Activated naive CD8-positive, alpha-beta T cell (primary cell): ENCODE measurements around the gene ABCG4.
"Not testable (repeated sequence)": the region's sequence is repeated elsewhere in the genome, so short reads cannot be mapped to it uniquely, and the experiment has no call there.

ENCODE experiments used
- H3K27ac Mint-ChIP-seq: one replicate; pipeline ENCODE4 v1.8.0; 2021; ENCODE audit warnings: mixed read lengths
- H3K27me3 Mint-ChIP-seq: one replicate; pipeline ENCODE4 v1.8.0; 2021; ENCODE audit warnings: mixed read lengths
- H3K36me3 Mint-ChIP-seq: one replicate; pipeline ENCODE4 v1.8.0; 2021; ENCODE audit warnings: mixed read lengths
- H3K4me1 Mint-ChIP-seq: one replicate; pipeline ENCODE4 v1.8.0; 2021; ENCODE audit warnings: low read depth, mixed read lengths
- H3K4me3 Mint-ChIP-seq: one replicate; pipeline ENCODE4 v1.8.0; 2021; ENCODE audit warnings: mild to moderate bottlenecking, mixed read lengths
- H3K9me3 Mint-ChIP-seq: one replicate; pipeline ENCODE4 v1.8.0; 2021; ENCODE audit warnings: low read depth, mixed read lengths

Gene ABCG4

DNA sequence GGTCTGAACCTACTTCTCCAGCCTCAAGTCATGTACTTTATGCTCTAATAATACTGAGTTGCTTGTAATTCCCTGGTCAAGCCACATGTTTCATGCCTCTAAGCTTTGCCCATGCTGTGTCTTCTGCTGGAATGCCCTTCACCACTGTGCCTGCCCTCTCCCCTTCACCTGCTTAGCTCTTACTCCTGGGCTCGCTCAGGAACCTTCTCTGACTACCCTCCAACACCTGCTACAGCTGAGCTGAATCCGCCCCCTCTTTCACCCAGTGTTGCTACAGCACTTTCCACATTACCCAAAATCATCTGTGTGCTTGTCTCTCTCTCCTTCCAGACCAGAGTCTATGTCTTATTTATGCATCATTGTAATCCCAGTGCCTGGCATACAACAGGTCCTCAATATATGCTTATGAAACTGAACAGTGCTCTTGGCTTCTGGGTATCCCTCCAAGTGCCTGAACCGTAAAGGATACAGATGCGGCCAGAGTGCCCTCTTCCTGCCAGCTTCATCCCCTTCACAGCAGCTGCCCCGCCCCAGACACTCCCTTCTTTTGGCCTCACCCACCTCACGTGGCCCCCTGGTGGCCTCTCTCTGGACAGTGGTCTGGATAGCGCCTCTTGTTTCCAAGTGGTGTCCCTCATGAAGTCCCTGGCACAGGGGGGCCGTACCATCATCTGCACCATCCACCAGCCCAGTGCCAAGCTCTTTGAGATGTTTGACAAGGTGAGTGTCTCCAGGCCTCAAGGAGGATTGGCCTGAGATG is 7.1 kb downstream of the ABCG4 start:
- no peaks in the 10 kb centered on the region for H3K4me1 Mint-ChIP-seq
- no peaks in the 10 kb centered on the region for H3K9me3 Mint-ChIP-seq
- H3K36me3 Mint-ChIP-seq: no peaks in the 10 kb centered on the region
- H3K4me3 Mint-ChIP-seq: no peak overlapping the region
- H3K27me3 Mint-ChIP-seq: peaks cover 1% of the 10 kb centered on the region
- H3K27ac Mint-ChIP-seq: no peak overlapping the region

GRCh38 chr11:119156496-119156895 is 7.6 kb downstream of the ABCG4 start:
- H3K27me3 Mint-ChIP-seq: peaks cover 1% of the 10 kb centered on the region
- H3K4me1 Mint-ChIP-seq: no peaks in the 10 kb centered on the region
- no peaks in the 10 kb centered on the region for H3K9me3 Mint-ChIP-seq
- no peak overlapping the region for H3K4me3 Mint-ChIP-seq
- H3K36me3 Mint-ChIP-seq: no peaks in the 10 kb centered on the region
- no peak overlapping the region for H3K27ac Mint-ChIP-seq

DNA sequence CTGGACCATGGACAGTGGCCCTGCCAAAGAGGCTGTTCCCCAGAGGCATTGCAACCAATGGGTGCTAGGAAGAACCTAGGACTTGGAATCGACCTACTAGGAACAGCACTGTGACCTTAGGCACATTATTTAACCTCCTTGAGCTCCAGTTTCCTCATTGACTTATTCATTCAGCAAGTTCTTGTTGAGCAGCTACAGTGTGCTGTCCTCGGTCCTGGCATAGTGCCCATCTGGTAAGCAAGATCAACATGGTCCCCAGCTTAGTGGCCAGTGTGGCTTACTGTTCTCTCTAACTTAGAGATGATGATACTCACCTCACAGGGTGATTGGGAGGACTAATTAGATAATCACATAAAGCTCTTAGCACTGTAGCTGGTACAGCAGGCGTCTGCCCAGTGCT is 8.2 kb downstream of the ABCG4 start:
- no peak overlapping the region for H3K4me3 Mint-ChIP-seq
- no peaks in the 10 kb centered on the region for H3K36me3 Mint-ChIP-seq
- no peaks in the 10 kb centered on the region for H3K4me1 Mint-ChIP-seq
- H3K27ac Mint-ChIP-seq: no peak overlapping the region
- H3K27me3 Mint-ChIP-seq: peaks cover 1% of the 10 kb centered on the region
- H3K9me3 Mint-ChIP-seq: no peaks in the 10 kb centered on the region

GRCh38 chr11:119158467-119158866 is 9.6 kb downstream of the ABCG4 start:
- H3K27ac Mint-ChIP-seq: no peak overlapping the region
- no peaks in the 10 kb centered on the region for H3K4me1 Mint-ChIP-seq
- H3K9me3 Mint-ChIP-seq: no peaks in the 10 kb centered on the region
- H3K4me3 Mint-ChIP-seq: no peak overlapping the region
- H3K27me3 Mint-ChIP-seq: peaks cover 1% of the 10 kb centered on the region
- no peaks in the 10 kb centered on the region for H3K36me3 Mint-ChIP-seq

- no peaks in the 10 kb centered on the region for H3K36me3 Mint-ChIP-seq
- no peak overlapping the region for H3K4me3 Mint-ChIP-seq
- H3K27ac Mint-ChIP-seq: no peak overlapping the region
- H3K4me1 Mint-ChIP-seq: no peaks in the 10 kb centered on the region
- H3K9me3 Mint-ChIP-seq: no peaks in the 10 kb centered on the region
- peaks cover 1% of the 10 kb centered on the region for H3K27me3 Mint-ChIP-seq
Observed at GRCh38 chr11:119160151-119160550, 11.3 kb downstream of the ABCG4 start.

DNA sequence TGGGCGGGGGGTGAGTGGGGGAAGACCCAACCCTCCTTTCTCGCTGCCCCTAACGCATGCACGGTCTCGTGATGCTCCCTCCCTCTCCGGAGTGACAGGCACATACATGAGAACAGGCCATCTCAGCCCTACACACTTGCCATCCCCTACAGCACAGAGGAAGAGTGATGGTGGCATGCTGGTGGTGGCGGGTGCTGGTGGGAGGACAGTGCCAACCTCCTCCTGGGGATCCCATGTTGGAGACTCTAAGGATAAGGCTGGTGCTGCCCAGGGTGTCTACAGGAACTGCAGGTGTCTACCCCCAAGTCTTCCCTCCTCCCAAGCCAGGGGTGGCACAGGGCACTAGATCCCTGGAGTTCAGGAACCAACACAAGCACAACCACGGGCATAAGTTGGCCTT is 13.0 kb downstream of the ABCG4 start:
- Mint-ChIP-seq H3K27me3 (no peaks in the 10 kb centered on the region), H3K4me3 (no peak overlapping the region), H3K4me1 (no peaks in the 10 kb centered on the region), H3K36me3 (no peaks in the 10 kb centered on the region), H3K27ac (no peak overlapping the region), H3K9me3 (no peaks in the 10 kb centered on the region)

DNA sequence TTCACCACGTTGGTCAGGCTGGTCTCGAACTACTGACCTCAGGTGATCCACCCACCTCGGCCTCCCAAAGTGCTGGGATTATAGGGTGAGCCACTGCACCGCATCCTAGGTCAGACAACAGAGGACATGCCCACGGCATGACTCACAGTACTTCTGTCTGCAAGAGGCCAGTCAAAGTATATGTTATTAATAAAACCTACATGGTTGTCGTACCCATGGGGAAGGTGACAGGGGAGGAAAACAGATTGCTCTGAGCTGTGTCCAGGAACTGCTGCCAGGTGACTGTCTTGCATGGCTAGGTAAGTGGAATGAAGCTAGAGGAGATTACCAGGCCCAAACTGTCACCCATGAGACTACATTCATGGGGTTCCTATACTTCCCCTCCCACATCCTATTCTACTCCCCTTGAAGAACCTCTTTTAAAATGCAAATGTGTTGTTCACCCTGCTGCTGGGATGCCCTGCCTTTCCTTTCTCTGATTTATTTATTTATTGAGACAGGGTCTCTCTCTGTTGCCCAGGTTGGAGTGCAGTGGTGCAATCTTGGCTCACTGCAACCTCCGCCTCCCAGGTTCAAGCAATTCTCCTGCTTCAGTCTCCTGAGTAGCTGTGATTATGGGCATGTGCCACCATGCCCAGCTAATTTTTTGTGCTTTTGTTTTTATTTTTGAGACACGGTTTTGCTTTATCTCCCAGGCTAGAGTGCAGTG is 17.7 kb downstream of the ABCG4 start:
- Mint-ChIP-seq H3K4me3 (no peak overlapping the region), H3K27ac (no peak overlapping the region), H3K9me3 (no peaks in the 10 kb centered on the region), H3K36me3 (no peaks in the 10 kb centered on the region), H3K27me3 (no peaks in the 10 kb centered on the region), H3K4me1 (peaks cover 8% of the 10 kb centered on the region)

GRCh38 chr11:119167077-119167458 is 18.2 kb downstream of the ABCG4 start:
- not testable (repeated sequence) for H3K9me3 Mint-ChIP-seq, H3K4me3 Mint-ChIP-seq, H3K27ac Mint-ChIP-seq, H3K36me3 Mint-ChIP-seq, H3K4me1 Mint-ChIP-seq, H3K27me3 Mint-ChIP-seq

DNA sequence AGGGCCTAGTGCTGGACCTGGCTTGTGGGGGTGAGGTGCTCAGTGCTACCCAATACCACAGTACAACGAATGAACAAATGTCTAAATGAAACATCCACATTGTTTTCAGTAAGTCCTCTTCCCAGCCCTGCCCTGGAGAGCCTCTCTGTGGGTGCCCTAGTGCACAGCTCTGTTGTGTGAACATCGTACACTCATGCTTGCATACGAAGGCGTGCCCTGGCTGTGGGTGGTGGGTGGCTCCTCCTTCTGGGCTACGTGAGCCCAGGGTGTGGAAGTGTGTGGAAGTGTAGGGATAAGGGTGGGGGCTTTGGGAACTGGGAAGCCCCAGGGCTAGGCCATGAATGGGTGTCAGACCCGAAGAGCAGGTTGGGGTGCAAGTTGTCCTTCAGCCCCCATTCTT is 19.1 kb downstream of the ABCG4 start:
- H3K27ac Mint-ChIP-seq: peak overlapping the region; percentile 50
- no peaks in the 10 kb centered on the region for H3K9me3 Mint-ChIP-seq
- H3K27me3 Mint-ChIP-seq: no peaks in the 10 kb centered on the region
- peak overlapping the region; percentile 79 for H3K4me3 Mint-ChIP-seq
- H3K36me3 Mint-ChIP-seq: no peaks in the 10 kb centered on the region
- H3K4me1 Mint-ChIP-seq: peaks cover 8% of the 10 kb centered on the region

- H3K36me3 Mint-ChIP-seq: no peaks in the 10 kb centered on the region
- peak within 1 kb of the TSS; percentile 90 for H3K4me3 Mint-ChIP-seq
- no peaks in the 10 kb centered on the region for H3K9me3 Mint-ChIP-seq
- peak within 1 kb of the TSS; percentile 84 for H3K27ac Mint-ChIP-seq
- H3K4me1 Mint-ChIP-seq: peaks cover 8% of the 10 kb centered on the region
- no peaks in the 10 kb centered on the region for H3K27me3 Mint-ChIP-seq
Observed at GRCh38 chr11:119168471-119169281, 19.8 kb downstream of the ABCG4 start, which contains the start of gene NLRX1. NLRX1 (plus strand) TSS chr11:119168725; CDS start chr11:119171404, 2,679 bp downstream.

- H3K4me3 Mint-ChIP-seq: peak overlapping the region; percentile 90
Observed at GRCh38 chr11:119169282-119169719, 20.4 kb downstream of the ABCG4 start.

GRCh38 chr11:119172513-119172912 is 23.7 kb downstream of the ABCG4 start:
- Mint-ChIP-seq H3K4me3 (no peak overlapping the region), H3K27ac (no peak overlapping the region), H3K27me3 (no peaks in the 10 kb centered on the region), H3K36me3 (peaks cover 2% of the 10 kb centered on the region), H3K9me3 (no peaks in the 10 kb centered on the region), H3K4me1 (peaks cover 9% of the 10 kb centered on the region)

More at GRCh38 chr11:119169282-119169719, 20.4 kb downstream of the ABCG4 start:
- Mint-ChIP-seq H3K4me1 (peaks cover 8% of the 10 kb centered on the region), H3K9me3 (no peaks in the 10 kb centered on the region), H3K27me3 (no peaks in the 10 kb centered on the region), H3K27ac (peak overlapping the region; percentile 84), H3K36me3 (no peaks in the 10 kb centered on the region)

DNA sequence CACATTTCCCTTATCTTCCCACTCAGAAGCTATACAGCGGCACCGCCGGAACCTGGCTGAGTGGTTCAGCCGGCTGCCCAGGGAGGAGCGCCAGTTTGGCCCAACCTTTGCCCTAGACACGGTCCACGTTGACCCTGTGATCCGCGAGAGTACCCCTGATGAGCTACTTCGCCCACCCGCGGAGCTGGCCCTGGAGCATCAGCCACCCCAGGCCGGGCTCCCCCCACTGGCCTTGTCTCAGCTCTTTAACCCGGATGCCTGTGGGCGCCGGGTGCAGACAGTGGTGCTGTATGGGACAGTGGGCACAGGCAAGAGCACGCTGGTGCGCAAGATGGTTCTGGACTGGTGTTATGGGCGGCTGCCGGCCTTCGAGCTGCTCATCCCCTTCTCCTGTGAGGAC is 24.6 kb downstream of the ABCG4 start:
- H3K4me1 Mint-ChIP-seq: peaks cover 17% of the 10 kb centered on the region
- H3K27me3 Mint-ChIP-seq: no peaks in the 10 kb centered on the region
- H3K9me3 Mint-ChIP-seq: no peaks in the 10 kb centered on the region
- no peak overlapping the region for H3K4me3 Mint-ChIP-seq
- H3K36me3 Mint-ChIP-seq: peaks cover 2% of the 10 kb centered on the region
- no peak overlapping the region for H3K27ac Mint-ChIP-seq

DNA sequence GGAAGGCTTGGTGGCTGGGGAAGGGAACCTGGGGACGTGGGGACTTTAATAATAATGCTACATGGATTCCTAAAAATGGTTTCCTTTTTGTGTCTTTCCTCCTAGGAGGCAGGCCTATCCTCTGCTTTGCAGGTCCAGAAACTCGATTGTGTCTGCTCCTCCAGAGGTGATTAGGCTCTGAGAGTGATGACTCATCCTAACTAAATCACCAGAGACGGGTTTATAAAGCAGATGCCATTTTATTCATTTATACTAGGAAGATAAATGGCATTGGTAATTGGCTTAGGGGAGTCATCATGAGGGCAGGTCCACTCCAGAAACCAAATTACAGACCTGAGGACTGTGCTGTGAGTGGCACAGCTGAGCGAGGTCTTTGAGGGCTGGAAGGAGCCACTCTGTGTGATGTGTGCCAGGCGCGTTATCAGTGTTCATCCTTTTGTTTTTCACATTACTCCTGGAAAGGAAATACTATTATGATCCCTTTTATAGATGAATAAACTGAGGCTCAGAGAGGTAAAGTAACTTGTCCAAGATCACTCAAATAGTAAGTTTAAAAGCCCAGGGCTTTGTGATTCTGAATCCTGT is 26.7 kb downstream of the ABCG4 start:
- Mint-ChIP-seq H3K4me3 (no peak overlapping the region), H3K36me3 (peaks cover 7% of the 10 kb centered on the region), H3K27ac (no peak overlapping the region), H3K4me1 (peaks cover 11% of the 10 kb centered on the region), H3K9me3 (no peaks in the 10 kb centered on the region), H3K27me3 (no peaks in the 10 kb centered on the region)
